Measurements from ENCODE around the gene PSMD9. TPM values are rescaled to one million over a fixed set of nuclear protein-coding genes. Genes with fewer than 3 reads are reported as not detected.

Gene PSMD9
- total RNA-seq, 4 donors from 2014 or later: 40.5 to 73.1 (median 57.2) TPM

GRCh38 chr12:121893961-121894460 is 5.4 kb downstream of the PSMD9 start:
- no peak for TF ChIP-seq CTCF (IDR thresholded peaks at IDR 0.05)
- DNase-seq (ENCODE audit: low spot score): no peak
- no peak for ATAC-seq (ENCODE audit: low FRiP score)

GRCh38 chr12:121894633-121895032 is 6.0 kb downstream of the PSMD9 start:
- peak; percentile 50 for ATAC-seq (ENCODE audit: low FRiP score)
- TF ChIP-seq CTCF (IDR thresholded peaks at IDR 0.05): no peak
- no peak for DNase-seq (ENCODE audit: low spot score)

- DNase-seq (ENCODE audit: low spot score) (no peak), ATAC-seq (ENCODE audit: low FRiP score) (no peak)
- TF ChIP-seq CTCF (IDR thresholded peaks at IDR 0.05): no peak
Measured at GRCh38 chr12:121898287-121898686, 9.7 kb downstream of the PSMD9 start.

DNA sequence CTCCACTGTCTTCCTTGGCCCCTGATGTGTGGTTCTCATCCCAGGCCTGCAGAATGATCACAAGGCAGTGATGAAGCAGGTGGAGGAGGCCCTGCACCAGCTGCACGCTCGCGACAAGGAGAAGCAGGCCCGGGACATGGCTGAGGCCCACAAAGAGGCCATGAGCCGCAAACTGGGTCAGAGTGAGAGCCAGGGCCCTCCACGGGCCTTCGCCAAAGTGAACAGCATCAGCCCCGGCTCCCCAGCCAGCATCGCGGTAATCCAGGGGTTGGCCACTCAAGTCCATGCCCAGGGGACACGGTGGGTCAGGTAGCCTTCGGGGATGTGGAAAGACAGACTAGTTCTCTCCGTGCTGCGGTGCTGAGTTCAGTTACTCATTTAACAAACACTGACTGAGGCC is 11.0 kb downstream of the PSMD9 start:
- TF ChIP-seq CTCF (IDR thresholded peaks at IDR 0.05): no peak
- ATAC-seq (ENCODE audit: low FRiP score) (no peak), DNase-seq (ENCODE audit: low spot score) (no peak)

GRCh38 chr12:121903202-121903601 is 14.6 kb downstream of the PSMD9 start:
- DNase-seq (ENCODE audit: low spot score): no peak
- TF ChIP-seq CTCF (IDR thresholded peaks at IDR 0.05): no peak
- ATAC-seq (ENCODE audit: low FRiP score): no peak

- DNase-seq (ENCODE audit: low spot score) (no peak), ATAC-seq (ENCODE audit: low FRiP score) (no peak)
- no peak for TF ChIP-seq CTCF (IDR thresholded peaks at IDR 0.05)
Measured at GRCh38 chr12:121905746-121906145, 17.2 kb downstream of the PSMD9 start.

GRCh38 chr12:121908702-121909101 is 20.1 kb downstream of the PSMD9 start:
- no peak for DNase-seq (ENCODE audit: low spot score)

More at GRCh38 chr12:121908702-121909101, 20.1 kb downstream of the PSMD9 start:
- TF ChIP-seq CTCF (IDR thresholded peaks at IDR 0.05): no peak
- no peak for ATAC-seq (ENCODE audit: low FRiP score)

Measured in omental fat pad (tissue), 4 donors.